ENCODE data around the gene OSBPL10. TPM values are rescaled to one million over a fixed set of nuclear protein-coding genes. Genes with fewer than 3 reads are reported as not detected.

OSBPL10 gene
- total and polyA plus RNA-seq, 2 of the 4 experiments (the other 2 are of a cell fraction): 9.5 to 10.1 TPM

DNA sequence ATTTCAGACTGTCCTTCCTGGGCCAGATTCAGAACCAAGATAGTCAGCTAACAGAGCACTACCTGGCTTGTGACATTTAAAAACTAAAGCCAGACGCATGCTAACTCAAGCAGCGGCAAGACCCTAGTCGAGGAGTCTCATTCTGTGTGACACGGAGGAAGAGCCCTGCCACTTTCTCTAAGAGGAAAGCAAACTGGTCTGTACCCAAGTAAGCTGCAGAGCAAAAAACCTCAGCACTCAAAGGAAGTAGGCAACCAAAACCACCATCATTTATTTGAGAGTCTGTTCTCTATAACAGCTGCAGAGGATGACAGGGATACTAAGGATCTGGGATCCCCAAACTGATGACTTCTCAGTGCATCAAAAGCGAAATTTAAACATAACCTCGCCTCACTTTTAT is 152.1 kb downstream of the OSBPL10 start:
- ChIA-PET CTCF (no interaction called here), POLR2A (ENCODE audit: unreplicated experiment) (no interaction called here)
- TF ChIP-seq, protein P1, sequence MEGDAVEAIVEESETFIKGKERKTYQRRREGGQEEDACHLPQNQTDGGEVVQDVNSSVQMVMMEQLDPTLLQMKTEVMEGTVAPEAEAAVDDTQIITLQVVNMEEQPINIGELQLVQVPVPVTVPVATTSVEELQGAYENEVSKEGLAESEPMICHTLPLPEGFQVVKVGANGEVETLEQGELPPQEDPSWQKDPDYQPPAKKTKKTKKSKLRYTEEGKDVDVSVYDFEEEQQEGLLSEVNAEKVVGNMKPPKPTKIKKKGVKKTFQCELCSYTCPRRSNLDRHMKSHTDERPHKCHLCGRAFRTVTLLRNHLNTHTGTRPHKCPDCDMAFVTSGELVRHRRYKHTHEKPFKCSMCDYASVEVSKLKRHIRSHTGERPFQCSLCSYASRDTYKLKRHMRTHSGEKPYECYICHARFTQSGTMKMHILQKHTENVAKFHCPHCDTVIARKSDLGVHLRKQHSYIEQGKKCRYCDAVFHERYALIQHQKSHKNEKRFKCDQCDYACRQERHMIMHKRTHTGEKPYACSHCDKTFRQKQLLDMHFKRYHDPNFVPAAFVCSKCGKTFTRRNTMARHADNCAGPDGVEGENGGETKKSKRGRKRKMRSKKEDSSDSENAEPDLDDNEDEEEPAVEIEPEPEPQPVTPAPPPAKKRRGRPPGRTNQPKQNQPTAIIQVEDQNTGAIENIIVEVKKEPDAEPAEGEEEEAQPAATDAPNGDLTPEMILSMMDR (conservative IDR thresholded peaks at IDR 0.05; ENCODE audit: low read depth, low read length): no peak
- no peak for TF ChIP-seq SMC3 (IDR thresholded peaks at IDR 0.05; ENCODE audit: low read depth, low read length)
- TF ChIP-seq RFX5 (IDR thresholded peaks at IDR 0.05; ENCODE audit: low read depth, low read length): no peak
- no peak for TF ChIP-seq MAZ (IDR thresholded peaks at IDR 0.05; ENCODE audit: borderline replicate concordance, low read depth, low read length)
- TF ChIP-seq NFE2L2 (IDR thresholded peaks at IDR 0.05; ENCODE audit: low read depth, low read length): no peak
- no peak for TF ChIP-seq CHD1 (IDR thresholded peaks at IDR 0.05; ENCODE audit: low read depth, low read length)
- Histone ChIP-seq H2AK5ac (ENCODE audit: low read depth, low read length) (no peak overlapping the region), H3K23ac (ENCODE audit: low read depth, low read length) (no peak overlapping the region), H3K4me3 (ENCODE audit: insufficient read depth, low read depth, low read length) (no peak overlapping the region), H2BK120ac (ENCODE audit: low read depth, low read length) (no peak overlapping the region), H3K4me2 (ENCODE audit: low read depth, low read length) (no peak overlapping the region), H3K27ac (ENCODE audit: insufficient read depth, low read length) (no peak overlapping the region), H3K56ac (ENCODE audit: extremely low read depth, insufficient read depth, low read length) (no peak overlapping the region), H3K36me3 (ENCODE audit: control insufficient read depth, insufficient read depth, low read length) (peaks cover 1% of the 10 kb centered on the region; the same call in 1 of the 2 replicates), H3K9ac (ENCODE audit: low read depth, low read length) (no peak overlapping the region), H3K4ac (ENCODE audit: low read depth, low read length) (no peak overlapping the region), H2BK5ac (ENCODE audit: low read depth, low read length, poor library complexity, severe bottlenecking) (no peak overlapping the region), H3K18ac (ENCODE audit: low read depth, low read length) (no peak overlapping the region), H2AK9ac (replicated peaks; ENCODE audit: low read depth, low read length, poor library complexity) (no peak overlapping the region), H4K91ac (ENCODE audit: insufficient read depth, low read depth, low read length) (no peak overlapping the region), H3K79me1 (ENCODE audit: low read depth in 1 of 2, low read length in 2 of 2) (no peaks in the 10 kb centered on the region), H2AFZ (replicated peaks; ENCODE audit: low read length, poor library complexity) (no peak overlapping the region), H3K4me1 (ENCODE audit: control insufficient read depth, insufficient read depth, low read length) (no peaks in the 10 kb centered on the region), H4K20me1 (ENCODE audit: insufficient read depth, low read length) (no peaks in the 10 kb centered on the region), H2BK15ac (ENCODE audit: low read depth, low read length) (no peak overlapping the region), H2BK20ac (ENCODE audit: low read depth, low read length) (no peak overlapping the region), H3K14ac (replicated peaks; ENCODE audit: low read depth, low read length) (no peak overlapping the region), H3K27me3 (ENCODE audit: control insufficient read depth, insufficient read depth, low read length) (no peaks in the 10 kb centered on the region), H3K9me1 (ENCODE audit: insufficient read depth, low read length) (no peaks in the 10 kb centered on the region), H4K8ac (ENCODE audit: low read depth in 2 of 2, low read length in 2 of 2) (no peak overlapping the region), H3K9me3 (ENCODE audit: control insufficient read depth, insufficient read depth, low read length) (no peaks in the 10 kb centered on the region), H4K5ac (ENCODE audit: low read depth, low read length) (no peak overlapping the region)
- WGBS, 2 experiments (ENCODE audit: extremely low coverage in 2 of 2, insufficient read length in 1 of 2): no CpG with 5 or more reads among the region's 6 CpGs
- DNase-seq: no peak
- BruUV-seq (replicated peaks): no TSS peak
- intact Hi-C loops (cut with micrococcal nuclease) (no loop called here), dilution Hi-C loops (cut with HindIII; ENCODE audit: low sequenced_read_pairs, unreplicated experiment) (no loop called here), in situ Hi-C loops (cut with MboI; ENCODE audit: low sequenced_read_pairs) (no loop called here)
- no peak for ATAC-seq (ENCODE audit: low read depth)
